Keratinocyte (primary cell): ENCODE results near the gene ARMC3. TPM values are rescaled to one million over a fixed set of nuclear protein-coding genes. Genes with fewer than 3 reads are reported as not detected.

Experiments
- DNase-seq: peaks from one replicate; pipeline ENCODE4 v3.0.0-alpha.2; 2011; ENCODE audit warnings: low read depth, missing footprints, low spot score
- FAIRE-seq: peaks from 2 replicates; lab custom pipeline; 2011; peaks lifted over from hg19 to GRCh38; lab: Jason Lieb, UNC
- H2AFZ ChIP-seq: 2 replicates; pipeline ENCODE4 v1.6.0; 2012; ENCODE audit warnings: low read length, control low read depth, inconsistent platforms; ENCODE audit not compliant: control insufficient read depth
- H3K27ac ChIP-seq: 2 replicates; pipeline ENCODE4 v1.5.1; 2011; ENCODE audit warnings: low read length; ENCODE audit not compliant: control insufficient read depth, insufficient read depth
- H3K27me3 ChIP-seq: 3 replicates; pipeline ENCODE4 v1.6.0; 2011; ENCODE audit warnings: low read length; ENCODE audit not compliant: control insufficient read depth, insufficient read depth; ENCODE audit errors: extremely low read depth
- H3K36me3 ChIP-seq, 2 experiments: 2 replicates in 1 of 2; 3 replicates in 1 of 2; pipeline ENCODE4 v1.5.1; 2011; ENCODE audit warnings: low read length in 2 of 2, mild to moderate bottlenecking in 1 of 2; ENCODE audit not compliant: control insufficient read depth in 2 of 2, insufficient read depth in 2 of 2; ENCODE audit errors: extremely low read depth in 1 of 2
- H3K4me1 ChIP-seq: 3 replicates; pipeline ENCODE4 v1.5.1; 2011; ENCODE audit warnings: low read length; ENCODE audit not compliant: control insufficient read depth, insufficient read depth; ENCODE audit errors: extremely low read depth
- H3K4me2 ChIP-seq: 3 replicates; pipeline ENCODE4 v1.6.0; 2011; ENCODE audit warnings: low read depth, low read length; ENCODE audit not compliant: control insufficient read depth, insufficient read depth; ENCODE audit errors: extremely low read depth
- H3K4me3 ChIP-seq, 3 experiments: fragments of 200-600 bp in 1 of 3; sonication (generic) in 1 of 3; 2 replicates in 2 of 3; 3 replicates in 1 of 3; pipeline ENCODE4 v1.5.1; 2011 to 2016; ENCODE audit warnings: low read length in 3 of 3, mild to moderate bottlenecking in 3 of 3, control low read depth in 2 of 3, inconsistent platforms in 1 of 3, low read depth in 1 of 3, mixed read lengths in 1 of 3, mixed run types in 1 of 3, moderate library complexity in 1 of 3; ENCODE audit not compliant: control insufficient read depth in 2 of 3, insufficient read depth in 2 of 3; ENCODE audit errors: extremely low read depth in 1 of 3
- H3K79me2 ChIP-seq: 2 replicates; pipeline ENCODE4 v1.6.0; 2012; ENCODE audit warnings: low read length; ENCODE audit not compliant: control insufficient read depth, insufficient read depth
- H3K9ac ChIP-seq: 3 replicates; pipeline ENCODE4 v1.6.0; 2011; ENCODE audit warnings: low read length; ENCODE audit not compliant: control insufficient read depth, insufficient read depth; ENCODE audit errors: extremely low read depth
- H3K9me1 ChIP-seq: 3 replicates; pipeline ENCODE4 v1.6.0; 2011; ENCODE audit warnings: low read length; ENCODE audit not compliant: control insufficient read depth, insufficient read depth; ENCODE audit errors: extremely low read depth
- H3K9me3 ChIP-seq: 2 replicates; pipeline ENCODE4 v1.5.1; 2012; ENCODE audit warnings: low read depth, low read length; ENCODE audit not compliant: control insufficient read depth
- H4K20me1 ChIP-seq: 3 replicates; pipeline ENCODE4 v1.6.0; 2011; ENCODE audit warnings: low read length; ENCODE audit not compliant: control insufficient read depth, insufficient read depth; ENCODE audit errors: extremely low read depth
- EZH2 ChIP-seq: IDR thresholded peaks from one replicate; pipeline ENCODE4 v1.6.1; 2012; ENCODE audit warnings: inconsistent platforms, mild to moderate bottlenecking, low read length, moderate library complexity
- dilution Hi-C: fragments of 300-500 bp; cut with MboI; formaldehyde crosslinking; loops from one replicate; pipeline ENCODE4 v1.7.0; 2020; ENCODE audit warnings: low sequenced_read_pairs; ENCODE audit not compliant: extremely low pct_ligation_motif_present
- polyA plus RNA-seq, 5 experiments: library from polyadenylated mRNA; depleted of rRNA in 3 of 5; stranded (reverse) in 3 of 5; stranded (forward) in 1 of 5; unstranded in 1 of 5; fragments of >200 nt; gene quantifications; 1 replicate in 1 of 5; 2 replicates in 3 of 5; 3 replicates in 1 of 5; pipeline versions ENCODE4 v1.2.1 to v1.2.3, GENCODE V29; 2011 to 2012; ENCODE audit warnings: missing spikeins in 2 of 5, low read depth in 1 of 5, low replicate concordance in 1 of 5
- TF ChIP-seq, protein P1 (sequence below), 3 experiments: IDR thresholded peaks in 1 of 3; conservative IDR thresholded peaks in 1 of 3; optimal IDR thresholded peaks in 1 of 3; 2 replicates in 2 of 3; 3 replicates in 1 of 3; pipeline versions ENCODE3 to v1.5.1; 2011; ENCODE audit warnings: low read length in 3 of 3, mild to moderate bottlenecking in 3 of 3, moderate library complexity in 2 of 3, control low read depth in 1 of 3, inconsistent platforms in 1 of 3; ENCODE audit not compliant: insufficient read depth in 2 of 3; ENCODE audit errors: extremely low read depth in 1 of 3

Gene ARMC3
- polyA plus RNA-seq, 1 donor (not counting 4 experiments of a cell fraction or from before 2014, with no cell fraction given), result not detected

- Histone ChIP-seq H3K9me3 (no peaks in the 10 kb centered on the region), H3K36me3 (no peaks in the 10 kb centered on the region), H3K79me2 (no peaks in the 10 kb centered on the region), H3K4me1 (peaks cover 2% of the 10 kb centered on the region), H3K4me3 (no peak overlapping the region), H3K27ac (no peak overlapping the region), H3K9me1 (no peaks in the 10 kb centered on the region), H3K27me3 (no peaks in the 10 kb centered on the region), H3K4me2 (no peak overlapping the region), H2AFZ (no peak overlapping the region), H3K9ac (no peak overlapping the region), H4K20me1 (no peaks in the 10 kb centered on the region)
- TF ChIP-seq, protein P1, sequence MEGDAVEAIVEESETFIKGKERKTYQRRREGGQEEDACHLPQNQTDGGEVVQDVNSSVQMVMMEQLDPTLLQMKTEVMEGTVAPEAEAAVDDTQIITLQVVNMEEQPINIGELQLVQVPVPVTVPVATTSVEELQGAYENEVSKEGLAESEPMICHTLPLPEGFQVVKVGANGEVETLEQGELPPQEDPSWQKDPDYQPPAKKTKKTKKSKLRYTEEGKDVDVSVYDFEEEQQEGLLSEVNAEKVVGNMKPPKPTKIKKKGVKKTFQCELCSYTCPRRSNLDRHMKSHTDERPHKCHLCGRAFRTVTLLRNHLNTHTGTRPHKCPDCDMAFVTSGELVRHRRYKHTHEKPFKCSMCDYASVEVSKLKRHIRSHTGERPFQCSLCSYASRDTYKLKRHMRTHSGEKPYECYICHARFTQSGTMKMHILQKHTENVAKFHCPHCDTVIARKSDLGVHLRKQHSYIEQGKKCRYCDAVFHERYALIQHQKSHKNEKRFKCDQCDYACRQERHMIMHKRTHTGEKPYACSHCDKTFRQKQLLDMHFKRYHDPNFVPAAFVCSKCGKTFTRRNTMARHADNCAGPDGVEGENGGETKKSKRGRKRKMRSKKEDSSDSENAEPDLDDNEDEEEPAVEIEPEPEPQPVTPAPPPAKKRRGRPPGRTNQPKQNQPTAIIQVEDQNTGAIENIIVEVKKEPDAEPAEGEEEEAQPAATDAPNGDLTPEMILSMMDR (optimal IDR thresholded peaks at IDR 0.05 in 1 of 3, IDR thresholded peaks at IDR 0.05 in 1 of 3, conservative IDR thresholded peaks at IDR 0.05 in 1 of 3; ENCODE audit: extremely low read depth in 1 of 3, insufficient read depth in 2 of 3, low read length in 3 of 3), result no peak
- no peak for TF ChIP-seq EZH2
- DNase-seq, result no peak
- FAIRE-seq, result no peak
- dilution Hi-C loops, result no loop called here
Measured at GRCh38 chr10:22899307-22899706, 28.5 kb upstream of the ARMC3 start.

DNA sequence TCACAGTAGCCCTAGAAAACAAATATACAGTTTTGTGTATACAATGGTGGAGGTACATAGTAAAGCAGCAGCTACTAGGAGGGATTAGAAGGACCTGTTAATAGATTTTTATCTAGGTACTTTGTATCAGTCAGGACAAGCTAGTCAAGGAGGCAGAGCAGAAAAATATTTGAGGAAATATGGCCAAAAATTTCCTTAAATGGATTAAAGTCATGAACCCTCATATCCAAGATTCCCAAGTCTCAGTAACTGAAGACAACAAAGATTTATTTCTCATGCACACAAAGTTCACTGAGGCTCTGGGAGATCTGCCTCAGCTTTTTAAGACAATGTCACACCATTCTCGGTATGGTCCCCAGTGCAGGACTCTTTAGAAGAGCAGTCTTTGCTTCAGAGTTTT lies 28.1 kb upstream of the ARMC3 start:
- no peaks in the 10 kb centered on the region for H3K27me3 ChIP-seq
- TF ChIP-seq EZH2, result no peak
- TF ChIP-seq, protein P1 (optimal IDR thresholded peaks at IDR 0.05 in 1 of 3, IDR thresholded peaks at IDR 0.05 in 1 of 3, conservative IDR thresholded peaks at IDR 0.05 in 1 of 3; ENCODE audit: extremely low read depth in 1 of 3, insufficient read depth in 2 of 3, low read length in 3 of 3), result no peak
- no peaks in the 10 kb centered on the region for H3K9me3 ChIP-seq
- H3K27ac ChIP-seq, result no peak overlapping the region
- H3K79me2 ChIP-seq, result no peaks in the 10 kb centered on the region
- H4K20me1 ChIP-seq, result no peaks in the 10 kb centered on the region
- no peak overlapping the region for H2AFZ ChIP-seq
- DNase-seq, result no peak
- no peak for FAIRE-seq
- no peak overlapping the region for H3K9ac ChIP-seq
- no peaks in the 10 kb centered on the region for H3K4me1 ChIP-seq
- no peaks in the 10 kb centered on the region for H3K9me1 ChIP-seq
- no peak overlapping the region for H3K4me2 ChIP-seq
- dilution Hi-C loops, result no loop called here
- H3K36me3 ChIP-seq, result no peaks in the 10 kb centered on the region
- H3K4me3 ChIP-seq, result no peak overlapping the region
